HCT116 (cell line): Measurements from ENCODE around the gene NUP50. TPM values are rescaled to one million over a fixed set of nuclear protein-coding genes. Genes with fewer than 3 reads are reported as not detected.

Experiments used
- ATAC-seq: fragments of 200-7000 bp; cut with Tn5 transposase; 2 replicates; pipeline ENCODE4 v1.9.1; 2020; ENCODE audit warnings: mild to moderate bottlenecking, moderate library complexity
- BruUV-seq: library from RNA; stranded (reverse); fragments of 400-500 nt; replicated peaks from 2 replicates; lab custom pipeline; 2021; lab: Mats Ljungman, UMichigan
- CTCF ChIA-PET: fragments of 300-600 bp; sonication (Branson Sonifier 250); formaldehyde crosslinking; loops from one replicate; lab custom pipeline; 2021; ENCODE audit warnings: antibody characterized with exemption; lab: Charles Lee
- POLR2A ChIA-PET: fragments of 300-600, 350-600 bp; sonication (Branson Sonifier 250); formaldehyde crosslinking; loops from one replicate; lab custom pipeline; 2021; ENCODE audit warnings: antibody characterized with exemption; lab: Charles Lee
- RAD21 ChIA-PET, 2 experiments: fragments of 300-600 bp; sonication (Branson Sonifier 250); formaldehyde crosslinking; loops; one replicate each; lab custom pipeline; 2023; ENCODE audit warnings: low total read pairs in 2 of 2; ENCODE audit not compliant: uncharacterized antibody in 2 of 2, unreplicated experiment in 2 of 2, low non-redundant PET in 1 of 2; lab: Charles Lee
- DNase-seq: peaks from one replicate; pipeline ENCODE4 v3.0.0-alpha.2; 2010; ENCODE audit warnings: low read depth, low spot score
- H2AFZ ChIP-seq: fragments of 200-600 bp; shearing (Covaris generic), sonication (generic); 2 replicates; pipeline ENCODE4 v1.6.1; 2017; ENCODE audit warnings: low read depth, mixed run types, mixed read lengths, antibody characterized with exemption, low read length; ENCODE audit not compliant: poor library complexity, severe bottlenecking
- H3K27ac ChIP-seq: 2 replicates; pipeline ENCODE4 v1.5.1; 2012; ENCODE audit warnings: low read depth, low read length
- H3K27me3 ChIP-seq: fragments of 200-600 bp; sonication (generic); 2 replicates; pipeline ENCODE4 v1.6.1; 2016; ENCODE audit warnings: mixed run types, low read length, mixed read lengths; ENCODE audit not compliant: insufficient read depth
- H3K36me3 ChIP-seq, 2 experiments: fragments of 200-500 bp in 1 of 2; fragments of 200-600 bp in 1 of 2; sonication (Bioruptor generic) in 1 of 2; sonication (generic) in 1 of 2; 2 replicates each; pipeline versions ENCODE4 v1.5.1 to v1.6.1; 2014 to 2016; ENCODE audit warnings: low read length in 2 of 2, inconsistent platforms in 1 of 2, mixed read lengths in 1 of 2, mixed run types in 1 of 2; ENCODE audit not compliant: insufficient read depth in 2 of 2, control insufficient read depth in 1 of 2
- H3K4me1 ChIP-seq, 2 experiments: fragments of 200-600 bp in 1 of 2; sonication (generic) in 1 of 2; 2 replicates each; pipeline versions ENCODE4 v1.5.1 to v1.6.1; 2012 to 2017; ENCODE audit warnings: low read length in 2 of 2, inconsistent platforms in 1 of 2, mild to moderate bottlenecking in 1 of 2, mixed read lengths in 1 of 2, mixed run types in 1 of 2, moderate library complexity in 1 of 2; ENCODE audit not compliant: insufficient read depth in 2 of 2, control insufficient read depth in 1 of 2
- H3K4me2 ChIP-seq: fragments of 200-600 bp; sonication (generic); 2 replicates; pipeline ENCODE4 v1.6.1; 2017; ENCODE audit warnings: mixed run types, low read length, mixed read lengths
- H3K4me3 ChIP-seq, 2 experiments: fragments of 200-600 bp in 1 of 2; sonication (generic) in 1 of 2; replicated peaks in 1 of 2; 2 replicates each; pipeline ENCODE4 v1.5.1; 2011 to 2016; ENCODE audit warnings: low read length in 2 of 2, control low read depth in 1 of 2, low read depth in 1 of 2, mild to moderate bottlenecking in 1 of 2, mixed read lengths in 1 of 2, mixed run types in 1 of 2
- H3K79me2 ChIP-seq: fragments of 200-600 bp; sonication (generic); 2 replicates; pipeline ENCODE4 v1.6.1; 2017; ENCODE audit warnings: mild to moderate bottlenecking, mixed run types, low read length, moderate library complexity, mixed read lengths; ENCODE audit not compliant: insufficient read depth
- H3K9ac ChIP-seq: fragments of 200-600 bp; sonication (generic); 2 replicates; pipeline ENCODE4 v1.6.1; 2016; ENCODE audit warnings: low read length, mixed read lengths
- H3K9me2 ChIP-seq: fragments of 200-600 bp; sonication (generic), shearing (Covaris generic); 2 replicates; pipeline ENCODE4 v1.6.1; 2017; ENCODE audit warnings: mixed run types, mild to moderate bottlenecking, moderate library complexity; ENCODE audit not compliant: insufficient read depth
- H3K9me3 ChIP-seq, 2 experiments: fragments of 200-500 bp in 1 of 2; fragments of 200-600 bp in 1 of 2; sonication (Bioruptor generic) in 1 of 2; sonication (generic) in 1 of 2; 2 replicates each; pipeline ENCODE4 v1.6.1; 2014 to 2017; ENCODE audit warnings: low read length in 2 of 2, mixed read lengths in 2 of 2, inconsistent platforms in 1 of 2, low read depth in 1 of 2, mild to moderate bottlenecking in 1 of 2, mixed run types in 1 of 2, moderate library complexity in 1 of 2; ENCODE audit not compliant: control insufficient read depth in 1 of 2, insufficient read depth in 1 of 2
- H4K20me1 ChIP-seq: fragments of 200-600 bp; sonication (generic), shearing (Covaris generic); 2 replicates; pipeline ENCODE4 v1.6.1; 2017; ENCODE audit warnings: mixed run types, mild to moderate bottlenecking, moderate library complexity; ENCODE audit not compliant: insufficient read depth
- CBX3 ChIP-seq: IDR thresholded peaks from 2 replicates; pipeline ENCODE4 v1.6.1; 2012; ENCODE audit warnings: low read depth
- EGR1 ChIP-seq: IDR thresholded peaks from 2 replicates; pipeline ENCODE4 v1.6.1; 2012; ENCODE audit warnings: low read depth
- EZH2 ChIP-seq: fragments of 200-600 bp; sonication (generic); IDR thresholded peaks from 2 replicates; pipeline ENCODE4 v1.6.1; 2017; ENCODE audit warnings: antibody characterized with exemption, mixed run types
- FOSL1 ChIP-seq: IDR thresholded peaks from 2 replicates; pipeline ENCODE4 v1.6.1; 2012; ENCODE audit warnings: low read depth
- POLR2A ChIP-seq: IDR thresholded peaks from 2 replicates; pipeline ENCODE4 v1.7.0; 2011; ENCODE audit warnings: borderline replicate concordance; ENCODE audit not compliant: insufficient read depth, insufficient read length; ENCODE audit errors: extremely low read depth
- POLR2AphosphoS5 ChIP-seq: IDR thresholded peaks from 2 replicates; pipeline ENCODE4 v1.6.1; 2011; ENCODE audit warnings: mild to moderate bottlenecking, low read depth, low read length, moderate library complexity
- intact Hi-C: fragments of 100-400 bp; cut with micrococcal nuclease; formaldehyde crosslinking; loops from 2 replicates; pipeline ENCODE4 v1.10.0; 2022
- total RNA-seq: library from RNA; stranded (reverse); gene quantifications from one replicate; pipeline ENCODE4 v1.2.1, GENCODE V29; 2021; ENCODE audit not compliant: unreplicated experiment
- TF ChIP-seq, protein P1 (sequence below): IDR thresholded peaks from 2 replicates; pipeline ENCODE4 v1.6.1; 2012; ENCODE audit warnings: low read depth
- TF ChIP-seq, protein P2 (sequence below): IDR thresholded peaks from 2 replicates; pipeline ENCODE4 v1.6.1; 2012

NUP50 gene
- total RNA-seq, 1 experiment from 2014 or later, result 102 TPM

- intact Hi-C loops, result no loop called here
- ChIA-PET RAD21 (no interaction called here), POLR2A (no interaction called here), CTCF (no interaction called here)
- Histone ChIP-seq H3K4me1 (no peaks in the 10 kb centered on the region; a peak in 1 of 4 replicates), H3K4me3 (no peak overlapping the region), H2AFZ (no peak overlapping the region), H3K9me3 (no peaks in the 10 kb centered on the region), H3K27me3 (no peaks in the 10 kb centered on the region), H3K9ac (no peak overlapping the region), H3K9me2 (no peaks in the 10 kb centered on the region), H3K79me2 (peaks cover 48% of the 10 kb centered on the region), H3K36me3 (peaks cover 29 to 50% of the 10 kb centered on the region in 2 experiments)
- no peak for ATAC-seq
- TF ChIP-seq EGR1 (no peak), POLR2A (no peak), CBX3 (no peak), EZH2 (no peak), POLR2AphosphoS5 (no peak), FOSL1 (no peak)
- TF ChIP-seq, protein P1, sequence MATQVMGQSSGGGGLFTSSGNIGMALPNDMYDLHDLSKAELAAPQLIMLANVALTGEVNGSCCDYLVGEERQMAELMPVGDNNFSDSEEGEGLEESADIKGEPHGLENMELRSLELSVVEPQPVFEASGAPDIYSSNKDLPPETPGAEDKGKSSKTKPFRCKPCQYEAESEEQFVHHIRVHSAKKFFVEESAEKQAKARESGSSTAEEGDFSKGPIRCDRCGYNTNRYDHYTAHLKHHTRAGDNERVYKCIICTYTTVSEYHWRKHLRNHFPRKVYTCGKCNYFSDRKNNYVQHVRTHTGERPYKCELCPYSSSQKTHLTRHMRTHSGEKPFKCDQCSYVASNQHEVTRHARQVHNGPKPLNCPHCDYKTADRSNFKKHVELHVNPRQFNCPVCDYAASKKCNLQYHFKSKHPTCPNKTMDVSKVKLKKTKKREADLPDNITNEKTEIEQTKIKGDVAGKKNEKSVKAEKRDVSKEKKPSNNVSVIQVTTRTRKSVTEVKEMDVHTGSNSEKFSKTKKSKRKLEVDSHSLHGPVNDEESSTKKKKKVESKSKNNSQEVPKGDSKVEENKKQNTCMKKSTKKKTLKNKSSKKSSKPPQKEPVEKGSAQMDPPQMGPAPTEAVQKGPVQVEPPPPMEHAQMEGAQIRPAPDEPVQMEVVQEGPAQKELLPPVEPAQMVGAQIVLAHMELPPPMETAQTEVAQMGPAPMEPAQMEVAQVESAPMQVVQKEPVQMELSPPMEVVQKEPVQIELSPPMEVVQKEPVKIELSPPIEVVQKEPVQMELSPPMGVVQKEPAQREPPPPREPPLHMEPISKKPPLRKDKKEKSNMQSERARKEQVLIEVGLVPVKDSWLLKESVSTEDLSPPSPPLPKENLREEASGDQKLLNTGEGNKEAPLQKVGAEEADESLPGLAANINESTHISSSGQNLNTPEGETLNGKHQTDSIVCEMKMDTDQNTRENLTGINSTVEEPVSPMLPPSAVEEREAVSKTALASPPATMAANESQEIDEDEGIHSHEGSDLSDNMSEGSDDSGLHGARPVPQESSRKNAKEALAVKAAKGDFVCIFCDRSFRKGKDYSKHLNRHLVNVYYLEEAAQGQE, result no peak
- TF ChIP-seq, protein P2, sequence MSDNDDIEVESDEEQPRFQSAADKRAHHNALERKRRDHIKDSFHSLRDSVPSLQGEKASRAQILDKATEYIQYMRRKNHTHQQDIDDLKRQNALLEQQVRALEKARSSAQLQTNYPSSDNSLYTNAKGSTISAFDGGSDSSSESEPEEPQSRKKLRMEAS, result no peak
- TF ChIP-seq, all 23 proteins: peak for 0
- BruUV-seq, result no TSS peak
- 0 out of 2 replicates have a peak, but pooled peaks cover 4% of the 10 kb centered on the region for H4K20me1 ChIP-seq
- DNase-seq, result no peak
- no peak overlapping the region for H3K4me2 ChIP-seq
- no peak overlapping the region for H3K27ac ChIP-seq
These were observed 22.2 kb downstream of the NUP50 start for GRCh38 chr22:45185718-45186514.
